A673 (cell line): ENCODE data around the gene LDHD. TPM values are rescaled to one million over a fixed set of nuclear protein-coding genes. Genes with fewer than 3 reads are reported as not detected.

ENCODE experiments used
- BruUV-seq: library from RNA; stranded (reverse); fragments of 400-500 nt; replicated peaks from 2 replicates; lab custom pipeline; 2021; lab: Mats Ljungman, UMichigan
- CTCF ChIA-PET: fragments of 300-600 bp; sonication (Branson Sonifier 250); formaldehyde crosslinking; loops from one replicate; lab custom pipeline; 2022; ENCODE audit warnings: antibody characterized with exemption; lab: Charles Lee
- POLR2A ChIA-PET: fragments of 300-600 bp; sonication (Branson Sonifier 250); formaldehyde crosslinking; loops from one replicate; lab custom pipeline; 2022; ENCODE audit warnings: antibody characterized with exemption; ENCODE audit not compliant: low non-redundant PET; lab: Charles Lee
- DNase-seq: peaks from one replicate; pipeline ENCODE4 v3.0.0-alpha.2; 2015; ENCODE audit warnings: low spot score
- H3K27ac ChIP-seq: fragments of 200-600 bp; sonication (generic); 2 replicates; pipeline ENCODE4 v1.5.1; 2016; ENCODE audit warnings: mixed run types, low read depth, mild to moderate bottlenecking, mixed read lengths, antibody characterized with exemption, low read length; ENCODE audit not compliant: poor library complexity, severe bottlenecking
- H3K27me3 ChIP-seq: fragments of 200-600 bp; sonication (generic); replicated peaks from 2 replicates; pipeline ENCODE4 v1.6.1; 2017; ENCODE audit warnings: mixed run types, low read depth, mild to moderate bottlenecking, mixed read lengths, antibody characterized with exemption, low read length; ENCODE audit not compliant: insufficient read depth, poor library complexity
- H3K36me3 ChIP-seq: fragments of 200-600 bp; sonication (generic); 2 replicates; pipeline ENCODE4 v1.6.1; 2016; ENCODE audit warnings: mixed run types, mild to moderate bottlenecking, mixed read lengths, antibody characterized with exemption, low read length; ENCODE audit not compliant: insufficient read depth, poor library complexity, severe bottlenecking
- H3K4me1 ChIP-seq: fragments of 200-600 bp; sonication (generic); 2 replicates; pipeline ENCODE4 v1.6.1; 2017; ENCODE audit warnings: mixed run types, mild to moderate bottlenecking, mixed read lengths, antibody characterized with exemption, low read length; ENCODE audit not compliant: insufficient read depth, poor library complexity, severe bottlenecking
- H3K4me3 ChIP-seq: fragments of 200-600 bp; sonication (generic); 2 replicates; pipeline ENCODE4 v1.5.1; 2016; ENCODE audit warnings: low read depth, mixed run types, mild to moderate bottlenecking, mixed read lengths, low read length; ENCODE audit not compliant: poor library complexity, severe bottlenecking
- H3K9me3 ChIP-seq: fragments of 200-600 bp; sonication (generic); 2 replicates; pipeline ENCODE4 v1.6.1; 2016; ENCODE audit warnings: mixed run types, low read depth, mild to moderate bottlenecking, mixed read lengths, antibody characterized with exemption, low read length; ENCODE audit not compliant: poor library complexity, severe bottlenecking
- CTCF ChIP-seq: fragments of 300-800, 200-600 bp; sonication (generic); conservative IDR thresholded peaks from 2 replicates; pipeline ENCODE4 v1.5.1; 2017; ENCODE audit warnings: low read depth, mild to moderate bottlenecking, antibody characterized with exemption, low read length, moderate library complexity, mixed read lengths
- EZH2 ChIP-seq: fragments of 200-600 bp; sonication (generic); IDR thresholded peaks from 2 replicates; pipeline ENCODE4 v1.6.1; 2017; ENCODE audit warnings: borderline replicate concordance, low read depth, mild to moderate bottlenecking, mixed read lengths, antibody characterized with exemption, low read length; ENCODE audit not compliant: poor library complexity, severe bottlenecking
- intact Hi-C: fragments of 100-400 bp; cut with micrococcal nuclease; formaldehyde crosslinking; loops from one replicate; pipeline ENCODE4 v1.10.0; 2022; ENCODE audit not compliant: unreplicated experiment
- total RNA-seq: library from RNA; stranded (reverse); gene quantifications from 2 replicates; pipeline ENCODE4 v1.2.3, GENCODE V29; 2021

Gene LDHD
- total RNA-seq, 1 experiment from 2014 or later = not detected

GRCh38 chr16:75114946-75115825 is 1.4 kb downstream of the LDHD start:
- H3K27me3 ChIP-seq = no peaks in the 10 kb centered on the region
- no peaks in the 10 kb centered on the region for H3K9me3 ChIP-seq
- BruUV-seq = no TSS peak
- ChIA-PET POLR2A (no interaction called here), CTCF (no interaction called here)
- intact Hi-C loops = loop anchor here (5.0 to 10.0 kb wide), 2 partner anchors 250 to 303 kb away; no protein-coding TSS in a partner anchor
- peaks cover 15% of the 10 kb centered on the region for H3K4me1 ChIP-seq
- H3K27ac ChIP-seq = no peak overlapping the region
- H3K4me3 ChIP-seq = no peak overlapping the region
- TF ChIP-seq CTCF = no peak
- no peak for TF ChIP-seq EZH2
- H3K36me3 ChIP-seq = no peaks in the 10 kb centered on the region
- DNase-seq = no peak

- no peaks in the 10 kb centered on the region for H3K36me3 ChIP-seq
- no peaks in the 10 kb centered on the region for H3K27me3 ChIP-seq
- no peak for DNase-seq
- ChIA-PET CTCF (no interaction called here), POLR2A (no interaction called here)
- intact Hi-C loops = loop anchor here (5.0 to 10.0 kb wide), 2 partner anchors 250 to 302 kb away; no protein-coding TSS in a partner anchor
- TF ChIP-seq CTCF = no peak
- no peak for TF ChIP-seq EZH2
- H3K9me3 ChIP-seq = no peaks in the 10 kb centered on the region
- no peak overlapping the region for H3K27ac ChIP-seq
- no TSS peak for BruUV-seq
- H3K4me1 ChIP-seq = peaks cover 23% of the 10 kb centered on the region
- H3K4me3 ChIP-seq = no peak overlapping the region
These were observed 2.2 kb downstream of the LDHD start for GRCh38 chr16:75114179-75114945.

- peaks cover 31% of the 10 kb centered on the region for H3K4me1 ChIP-seq
- H3K27ac ChIP-seq = no peak overlapping the region
- CTCF ChIA-PET = no interaction called here
- no peaks in the 10 kb centered on the region for H3K9me3 ChIP-seq
- BruUV-seq = no TSS peak
- no peaks in the 10 kb centered on the region for H3K27me3 ChIP-seq
- H3K4me3 ChIP-seq = no peak overlapping the region
- TF ChIP-seq EZH2 (no peak), CTCF (no peak)
- POLR2A ChIA-PET = no interaction called here
- intact Hi-C loops = loop anchor here (5.0 to 10.0 kb wide), 2 partner anchors 249 to 301 kb away; no protein-coding TSS in a partner anchor
- DNase-seq = no peak
- no peaks in the 10 kb centered on the region for H3K36me3 ChIP-seq
These were observed 2.9 kb downstream of the LDHD start for GRCh38 chr16:75113541-75114121.
